Endothelial cell of umbilical vein (primary cell): ENCODE results near the gene CEACAM5.

Experiments used
- CTCF ChIP-seq, 2 donors: IDR thresholded peaks; 1 replicate in 1 of 2; 2 replicates in 1 of 2; pipeline ENCODE4 v1.5.1; 2011; ENCODE audit warnings: low read length in 2 of 2, mild to moderate bottlenecking in 2 of 2, moderate library complexity in 2 of 2, control low read depth in 1 of 2, inconsistent platforms in 1 of 2, low read depth in 1 of 2; ENCODE audit not compliant: insufficient read depth in 1 of 2; ENCODE audit errors: extremely low read depth in 1 of 2
- EZH2 ChIP-seq: IDR thresholded peaks from 2 replicates; pipeline ENCODE4 v1.6.1; 2012; ENCODE audit warnings: borderline replicate concordance, low read depth, mild to moderate bottlenecking, moderate library complexity, low read length, inconsistent platforms; ENCODE audit not compliant: severe bottlenecking
- JUN ChIP-seq: IDR thresholded peaks from 2 replicates; pipeline ENCODE4 v1.6.1; 2011; ENCODE audit warnings: borderline replicate concordance, low read depth; ENCODE audit not compliant: insufficient read length, insufficient read depth
- MAX ChIP-seq: IDR thresholded peaks from 2 replicates; pipeline ENCODE4 v1.6.1; 2011; ENCODE audit not compliant: insufficient read depth, insufficient read length
- MYC ChIP-seq: IDR thresholded peaks from one replicate; pipeline ENCODE4 v1.6.1; 2011; ENCODE audit warnings: mild to moderate bottlenecking, low read depth, low read length
- POLR2A ChIP-seq: IDR thresholded peaks from 2 replicates; pipeline ENCODE4 v1.6.1; 2012; ENCODE audit warnings: low read depth, mild to moderate bottlenecking, control low read depth, low read length
- POLR2AphosphoS5 ChIP-seq: IDR thresholded peaks from 2 replicates; pipeline ENCODE4 v1.6.1; 2012; ENCODE audit warnings: low read depth, mild to moderate bottlenecking, control low read depth, low read length, moderate library complexity; ENCODE audit not compliant: insufficient read depth

DNA sequence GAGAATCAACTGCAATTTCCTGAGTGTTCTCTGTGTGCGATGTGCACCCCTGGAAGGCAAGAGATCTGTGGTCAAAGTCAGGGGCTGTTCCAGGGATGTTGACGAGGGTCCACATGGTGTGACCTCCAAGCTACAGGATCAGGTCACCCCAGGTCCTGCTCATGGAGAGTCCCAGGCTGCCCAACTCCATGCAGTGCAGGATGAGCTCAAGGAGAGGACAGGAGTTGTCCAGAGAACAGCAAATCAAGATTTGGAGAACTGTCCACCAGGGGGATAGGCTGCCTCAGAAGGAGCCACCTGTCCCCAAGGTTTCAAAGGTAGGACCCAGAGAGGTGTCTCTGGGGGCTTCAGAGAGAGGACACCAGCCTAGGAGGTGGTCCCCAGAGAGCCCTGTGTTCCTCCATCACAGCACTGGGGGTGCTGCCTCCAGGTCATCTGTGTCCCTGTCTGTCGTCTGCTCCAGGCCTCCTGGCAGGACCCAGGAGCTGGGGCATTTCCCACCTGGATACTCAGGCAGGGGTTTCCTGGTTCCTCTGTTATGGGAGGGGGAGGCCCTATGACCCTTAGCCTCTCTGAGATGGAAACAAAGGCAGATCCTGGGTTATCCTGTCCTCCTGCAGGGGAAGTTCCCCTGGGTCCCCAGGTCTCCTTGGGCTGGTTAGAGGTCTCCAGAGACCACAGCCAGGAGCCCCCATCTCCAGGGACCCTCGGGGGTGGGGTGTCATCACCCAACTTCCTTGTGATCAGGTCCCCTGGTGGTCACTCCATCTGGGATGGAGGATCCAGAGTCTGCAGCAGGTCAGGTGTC is 18.2 kb upstream of the CEACAM5 start:
- TF ChIP-seq CTCF (IDR thresholded peaks at IDR 0.05; ENCODE audit: extremely low read depth in 1 of 2, insufficient read depth in 1 of 2, low read depth in 1 of 2, low read length in 2 of 2): no peak
- TF ChIP-seq EZH2: no peak
- TF ChIP-seq MAX: no peak
- no peak for TF ChIP-seq POLR2AphosphoS5
- TF ChIP-seq POLR2A: no peak
- TF ChIP-seq JUN: no peak
- no peak for TF ChIP-seq MYC
